ENCODE data around the gene KDF1. TPM values are rescaled to one million over a fixed set of nuclear protein-coding genes. Genes with fewer than 3 reads are reported as not detected.

Gene KDF1
- total and polyA plus RNA-seq, 4 donors: 1.0 to 4.6 (median 1.8) TPM

- no peaks in the 10 kb centered on the region for H3K9me3 ChIP-seq (ENCODE audit: control insufficient read depth in 4 of 4, low read length in 3 of 4)
- 31% methylated on average over 3 of the region's 3 CpGs for WGBS
- peaks cover 3 to 26% (median 11%) of the 10 kb centered on the region in 4 donors for H3K4me1 ChIP-seq (ENCODE audit: control insufficient read depth in 4 of 4, insufficient read depth in 4 of 4, low read length in 3 of 4)
- no peak for TF ChIP-seq RAD21 (IDR thresholded peaks at IDR 0.05)
- TF ChIP-seq YY1 (IDR thresholded peaks at IDR 0.05): no peak
- no peak for TF ChIP-seq MAX (IDR thresholded peaks at IDR 0.05)
- TF ChIP-seq FOXA1 (IDR thresholded peaks at IDR 0.05): no peak
- no peak for TF ChIP-seq REST (IDR thresholded peaks at IDR 0.05)
- no peak for TF ChIP-seq NR2F2 (IDR thresholded peaks at IDR 0.05)
- no peak for TF ChIP-seq FOXA2 (IDR thresholded peaks at IDR 0.05)
- TF ChIP-seq JUND (IDR thresholded peaks at IDR 0.05): no peak
- no peak for TF ChIP-seq CTCF (IDR thresholded peaks at IDR 0.05; ENCODE audit: low read depth, low read length, missing input control)
- no peak for TF ChIP-seq EGR1 (IDR thresholded peaks at IDR 0.05; ENCODE audit: low read depth in 2 of 2)
- TF ChIP-seq GABPA (IDR thresholded peaks at IDR 0.05 in 1 of 2, conservative IDR thresholded peaks at IDR 0.05 in 1 of 2): no peak
- TF ChIP-seq ZBTB33 (IDR thresholded peaks at IDR 0.05): no peak
- H3K4me3 ChIP-seq (ENCODE audit: low read depth in 1 of 3, low read length in 3 of 3): peak overlapping the region in 2 of 3 donors; percentile 63 to 82
- H3K9ac ChIP-seq (ENCODE audit: low read depth in 1 of 2, low read length in 2 of 2): no peak overlapping the region
- no peaks in the 10 kb centered on the region for H3K36me3 ChIP-seq (ENCODE audit: control insufficient read depth in 4 of 4, insufficient read depth in 3 of 4, low read depth in 1 of 4, low read length in 3 of 4)
- DNase-seq (ENCODE audit: low spot score): no peak
- H3K27ac ChIP-seq (ENCODE audit: low read depth in 1 of 2, low read length in 2 of 2): no peak overlapping the region
- no peaks in the 10 kb centered on the region for H3K27me3 ChIP-seq (ENCODE audit: control insufficient read depth in 4 of 4, insufficient read depth in 4 of 4, low read length in 3 of 4)
These were observed 328 bp upstream of the KDF1 start for GRCh38 chr1:26960625-26960966.

GRCh38 chr1:26959270-26959669 is 998 bp downstream of the KDF1 start:
- DNase-seq (ENCODE audit: low spot score): no peak
- Histone ChIP-seq H3K36me3 (ENCODE audit: control insufficient read depth in 4 of 4, insufficient read depth in 3 of 4, low read depth in 1 of 4, low read length in 3 of 4) (no peaks in the 10 kb centered on the region), H3K9ac (ENCODE audit: low read depth in 1 of 2, low read length in 2 of 2) (no peak overlapping the region), H3K27ac (ENCODE audit: low read depth in 1 of 2, low read length in 2 of 2) (no peak overlapping the region), H3K9me3 (ENCODE audit: control insufficient read depth in 4 of 4, low read length in 3 of 4) (no peaks in the 10 kb centered on the region), H3K27me3 (ENCODE audit: control insufficient read depth in 4 of 4, insufficient read depth in 4 of 4, low read length in 3 of 4) (no peaks in the 10 kb centered on the region), H3K4me1 (ENCODE audit: control insufficient read depth in 4 of 4, insufficient read depth in 4 of 4, low read length in 3 of 4) (peaks cover 3 to 23% (median 10%) of the 10 kb centered on the region in 4 donors), H3K4me3 (ENCODE audit: low read depth in 1 of 3, low read length in 3 of 3) (peak overlapping the region in 2 of 3 donors; percentile 59 to 82)
- TF ChIP-seq TAF1 (conservative IDR thresholded peaks at IDR 0.05) (no peak), NR2F2 (IDR thresholded peaks at IDR 0.05) (no peak), MAX (IDR thresholded peaks at IDR 0.05) (no peak), SP1 (IDR thresholded peaks at IDR 0.05) (no peak), ATF3 (IDR thresholded peaks at IDR 0.05) (no peak), YY1 (IDR thresholded peaks at IDR 0.05) (no peak), REST (IDR thresholded peaks at IDR 0.05) (no peak), RXRA (IDR thresholded peaks at IDR 0.05) (no peak), HNF4A (conservative IDR thresholded peaks at IDR 0.05) (no peak), FOXA2 (IDR thresholded peaks at IDR 0.05) (no peak), EGR1 (IDR thresholded peaks at IDR 0.05; ENCODE audit: low read depth in 2 of 2) (no peak), JUND (IDR thresholded peaks at IDR 0.05) (no peak)
- 48% methylated on average over 13 of the region's 13 CpGs for WGBS
